Measurements from ENCODE around the gene PLA2G4F.

DNA sequence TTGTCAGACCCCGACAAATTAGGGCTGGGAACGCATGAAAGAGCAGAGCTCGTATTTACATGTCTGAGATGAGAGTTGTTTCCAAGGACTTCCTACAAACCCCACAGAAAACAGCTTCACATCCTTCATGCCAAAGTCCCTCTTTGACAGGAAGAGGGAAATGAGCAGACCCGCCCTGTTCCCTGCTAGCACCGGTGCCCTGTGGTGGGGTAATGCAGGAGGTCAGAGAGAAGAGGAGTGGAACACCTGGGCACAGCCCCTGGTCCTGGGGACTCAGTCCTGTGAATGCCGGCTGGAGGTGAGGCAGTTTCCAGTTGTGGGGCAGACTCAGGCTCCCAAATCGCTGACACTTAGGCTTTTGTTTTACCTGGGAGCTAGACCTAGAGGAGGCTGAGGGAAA, 66.1 kb downstream of the PLA2G4F start:
- no peak for TF ChIP-seq CTCF (IDR thresholded peaks at IDR 0.05)
- no peak for TF ChIP-seq POLR2A (IDR thresholded peaks at IDR 0.05)
